GM21529 (cell line): ENCODE measurements around the gene PRMT5.
A peak's percentile ranks its signal among the peaks of the same experiment; 100 is the strongest.

ENCODE experiments used
- ATAC-seq: cut with Tn5 transposase; IDR thresholded peaks from one replicate; pipeline ENCODE4 v1.9.1; 2021; ENCODE audit not compliant: unreplicated experiment

The PRMT5 gene

DNA sequence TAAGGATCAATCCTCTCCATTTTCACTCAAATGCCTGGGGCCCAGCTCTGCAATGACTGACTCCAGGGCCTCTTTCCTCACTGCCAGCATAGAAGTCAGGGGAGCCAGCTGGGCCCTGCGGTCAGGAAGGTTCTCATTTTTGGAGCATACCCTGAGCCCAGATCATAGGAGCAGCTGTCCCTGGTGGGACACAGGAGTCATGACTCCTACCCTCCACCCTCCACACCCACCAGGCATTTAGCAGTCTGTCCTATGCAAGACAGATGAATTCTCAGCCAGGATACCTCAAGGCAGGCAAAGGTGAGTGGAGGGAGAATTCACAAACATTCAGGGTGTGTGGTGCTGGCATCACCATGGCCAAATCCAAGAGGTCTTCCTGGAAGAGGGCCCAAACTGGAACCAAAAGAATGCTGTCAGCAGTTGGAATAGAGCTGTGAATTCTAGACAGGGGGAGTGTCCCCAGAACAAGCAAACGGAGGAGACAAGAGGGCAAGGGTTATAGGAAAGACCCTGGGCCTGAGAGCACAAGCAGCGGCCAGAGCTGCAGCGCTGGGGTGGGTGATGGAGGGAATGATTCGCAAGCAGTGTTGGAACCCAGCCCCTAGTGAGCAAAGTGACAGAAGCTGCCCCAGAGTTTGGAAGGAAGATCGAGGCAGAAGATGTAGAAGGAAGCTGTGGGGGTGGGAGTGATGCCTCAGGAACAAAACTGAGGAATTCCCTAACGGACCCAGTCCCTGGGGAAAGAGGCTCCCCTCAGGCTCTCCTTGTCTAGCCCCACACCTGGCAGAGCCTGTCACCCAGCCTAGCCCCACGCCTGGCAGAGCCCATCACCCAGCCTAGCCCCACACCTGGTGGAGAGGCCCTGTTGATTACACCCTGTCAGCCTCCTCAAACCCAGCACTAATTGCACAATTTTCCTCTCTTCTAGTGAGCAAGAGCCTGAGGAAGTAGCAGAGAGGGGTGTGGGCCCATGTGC, 50.6 kb downstream of the PRMT5 start:
- ATAC-seq = no peak

GRCh38 chr14:22877000-22877501, 52.1 kb downstream of the PRMT5 start:
- ATAC-seq = no peak

GRCh38 chr14:22875748-22876319, 53.3 kb downstream of the PRMT5 start:
- ATAC-seq = no peak

- ATAC-seq = no peak
Observed at GRCh38 chr14:22875003-22875747, 54.0 kb downstream of the PRMT5 start.

DNA sequence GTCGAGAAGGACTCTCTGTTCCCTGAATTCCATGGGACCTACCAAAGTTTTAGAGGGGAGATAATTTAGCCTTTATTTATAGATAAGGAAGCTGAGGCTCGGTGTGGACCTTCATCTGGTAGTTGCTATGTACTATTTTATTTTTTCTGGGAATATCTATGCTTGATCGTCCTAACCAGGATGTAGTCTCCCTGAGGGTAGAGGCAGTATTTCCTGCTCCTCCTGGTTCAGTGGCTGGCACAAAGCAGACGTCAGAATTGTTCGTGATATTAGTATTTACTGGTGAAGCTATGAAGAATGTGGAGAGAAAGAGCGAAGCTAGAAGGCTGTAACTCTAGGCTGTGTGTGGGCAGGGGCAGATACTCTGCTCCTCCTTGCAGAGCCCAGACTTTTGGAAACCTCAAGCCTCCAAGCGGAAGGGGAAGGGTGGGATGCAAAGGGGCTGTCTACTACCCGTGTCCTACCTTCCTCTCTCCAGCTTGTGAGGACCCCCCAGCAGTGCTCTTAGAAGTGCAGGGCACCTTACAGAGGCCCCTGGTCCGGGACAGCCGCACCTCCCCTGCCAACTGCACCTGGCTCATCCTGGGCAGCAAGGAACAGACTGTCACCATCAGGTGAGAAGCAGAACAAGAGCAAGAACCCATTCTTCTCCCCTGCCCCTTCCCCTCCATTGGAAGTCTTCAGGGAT, 56.2 kb downstream of the PRMT5 start:
- no peak for ATAC-seq

DNA sequence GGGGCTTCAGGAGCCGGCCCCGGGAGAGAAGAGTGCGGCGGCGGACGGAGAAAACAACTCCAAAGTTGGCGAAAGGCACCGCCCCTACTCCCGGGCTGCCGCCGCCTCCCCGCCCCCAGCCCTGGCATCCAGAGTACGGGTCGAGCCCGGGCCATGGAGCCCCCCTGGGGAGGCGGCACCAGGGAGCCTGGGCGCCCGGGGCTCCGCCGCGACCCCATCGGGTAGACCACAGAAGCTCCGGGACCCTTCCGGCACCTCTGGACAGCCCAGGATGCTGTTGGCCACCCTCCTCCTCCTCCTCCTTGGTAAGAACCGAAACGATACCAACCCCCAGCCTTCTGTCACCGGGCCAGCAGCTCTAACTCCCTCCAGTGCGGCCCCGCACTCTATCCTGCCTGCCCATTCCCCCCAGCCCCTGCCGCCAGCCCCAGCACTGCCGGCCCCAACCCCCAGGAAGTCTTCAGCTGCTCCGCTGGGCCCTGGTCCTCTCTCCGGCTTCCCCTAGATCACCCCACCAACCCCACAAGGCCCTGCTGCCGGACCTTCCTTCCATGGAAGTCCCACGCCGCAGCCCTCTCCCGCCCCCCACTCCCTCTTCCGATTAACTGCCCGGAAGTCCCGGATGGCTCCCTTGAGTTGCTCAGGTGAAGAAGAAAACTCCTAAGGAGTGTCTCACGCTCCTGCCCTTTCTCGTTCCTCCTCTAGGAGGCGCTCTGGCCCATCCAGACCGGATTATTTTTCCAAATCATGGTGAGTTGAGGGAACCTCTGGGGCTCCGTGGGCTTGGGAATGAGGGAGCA, 56.9 kb downstream of the PRMT5 start:
- ATAC-seq = peak; percentile 18

DNA sequence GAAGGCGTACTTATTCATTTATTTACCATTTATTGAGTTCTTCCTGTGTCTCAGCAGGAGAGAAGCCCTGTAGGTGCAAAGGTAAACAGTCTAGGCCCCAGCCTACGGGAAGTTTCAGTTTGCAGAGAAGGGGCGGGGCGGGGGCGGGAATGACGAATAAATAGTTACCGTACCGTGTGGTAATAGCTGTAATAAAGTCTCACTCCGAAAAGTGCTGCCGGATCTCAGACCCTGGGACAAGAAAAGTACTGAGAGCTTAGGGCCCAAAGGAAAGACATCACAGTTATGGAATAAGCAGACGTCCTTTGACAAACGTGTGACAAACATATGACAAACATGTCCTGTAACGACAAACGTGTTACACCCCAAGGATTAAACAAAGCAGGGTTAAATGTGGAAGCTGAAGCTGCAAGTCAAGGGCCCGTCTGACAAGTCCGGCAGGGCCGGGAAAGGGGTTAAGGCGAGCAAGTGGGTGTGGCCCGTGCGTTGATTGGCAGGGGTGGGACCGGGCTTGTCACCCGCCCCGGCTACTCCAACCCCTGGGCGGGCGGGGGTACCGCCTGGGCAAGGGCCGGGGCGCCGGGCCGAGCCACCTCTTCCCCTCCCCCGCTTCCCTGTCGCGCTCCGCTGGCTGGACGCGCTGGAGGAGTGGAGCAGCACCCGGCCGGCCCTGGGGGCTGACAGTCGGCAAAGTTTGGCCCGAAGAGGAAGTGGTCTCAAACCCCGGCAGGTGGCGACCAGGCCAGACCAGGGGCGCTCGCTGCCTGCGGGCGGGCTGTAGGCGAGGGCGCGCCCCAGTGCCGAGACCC, 57.7 kb downstream of the PRMT5 start, which contains the start of gene LRP10:
Gene LRP10, plus strand, starts transcription at position 517 of the 809 bp plus-strand sequence. CDS start 564 bp downstream, outside the sequence.
- peak; percentile 84 for ATAC-seq

GRCh38 chr14:22870811-22871223, 58.4 kb downstream of the PRMT5 start:
- ATAC-seq = peak; percentile 39
